H1 (cell line): ENCODE data around the gene DCDC1. TPM values are rescaled to one million over a fixed set of nuclear protein-coding genes. Genes with fewer than 3 reads are reported as not detected.

Experiments used
- CTCF ChIA-PET: fragments of 300-600 bp; sonication (Branson Sonifier 250); formaldehyde crosslinking; loops from one replicate; lab custom pipeline; 2021; ENCODE audit not compliant: partially characterized antibody; lab: Charles Lee
- POLR2A ChIA-PET: fragments of 300-600 bp; sonication (Branson Sonifier 250); formaldehyde crosslinking; loops from one replicate; lab custom pipeline; 2021; ENCODE audit warnings: inconsistent platforms; ENCODE audit not compliant: partially characterized antibody; lab: Charles Lee
- DNase-seq, 2 experiments: peaks; one replicate each; pipeline versions ENCODE4 v3.0.0 to v3.0.0-alpha.2; 2010 to 2022; ENCODE audit warnings: low spot score in 2 of 2, low read depth in 1 of 2, mixed read lengths in 1 of 2
- FAIRE-seq: peaks from 2 replicates; lab custom pipeline; 2011; peaks lifted over from hg19 to GRCh38; lab: Jason Lieb, UNC
- H2AFZ ChIP-seq: 2 replicates; pipeline ENCODE4 v1.8.1; 2012; ENCODE audit warnings: low read length, inconsistent platforms
- H2AK5ac ChIP-seq: 2 replicates; pipeline ENCODE4 v1.6.1; 2013; ENCODE audit warnings: low read depth, low read length
- H2BK120ac ChIP-seq: replicated peaks from 2 replicates; pipeline ENCODE3; 2013; ENCODE audit warnings: low read depth, low read length, inconsistent platforms
- H2BK12ac ChIP-seq: 2 replicates; pipeline ENCODE4 v1.6.1; 2013; ENCODE audit warnings: low read depth, low read length
- H2BK15ac ChIP-seq: 2 replicates; pipeline ENCODE4 v1.6.1; 2013; ENCODE audit warnings: low read length
- H2BK20ac ChIP-seq: 2 replicates; pipeline ENCODE4 v1.6.1; 2013; ENCODE audit warnings: low read length
- H2BK5ac ChIP-seq: 2 replicates; pipeline ENCODE4 v1.6.1; 2013; ENCODE audit warnings: low read depth, low read length
- H3K14ac ChIP-seq: 2 replicates; pipeline ENCODE4 v1.6.1; 2013; ENCODE audit warnings: inconsistent platforms; ENCODE audit not compliant: insufficient read length
- H3K18ac ChIP-seq: 2 replicates; pipeline ENCODE4 v1.6.1; 2013; ENCODE audit warnings: low read length; ENCODE audit errors: extremely low read depth
- H3K23ac ChIP-seq: 2 replicates; pipeline ENCODE4 v1.6.1; 2013; ENCODE audit warnings: inconsistent platforms; ENCODE audit not compliant: insufficient read length
- H3K23me2 ChIP-seq: 2 replicates; pipeline ENCODE4 v1.6.1; 2013; ENCODE audit warnings: low read depth, low read length
- H3K27ac ChIP-seq: 2 replicates; pipeline ENCODE4 v1.6.1; 2011; ENCODE audit warnings: low read depth, low read length, inconsistent platforms
- H3K27me3 ChIP-seq, 4 experiments: replicated peaks in 1 of 4; 1 replicate in 1 of 4; 2 replicates in 3 of 4; pipeline versions ENCODE4 v1.6.1 to v1.8.1; 2011 to 2013; ENCODE audit warnings: low read length in 3 of 4, mild to moderate bottlenecking in 3 of 4, inconsistent platforms in 2 of 4, mixed read lengths in 2 of 4, moderate library complexity in 1 of 4; ENCODE audit not compliant: control insufficient read depth in 3 of 4, insufficient read depth in 3 of 4; ENCODE audit errors: extremely low read depth in 1 of 4
- H3K36me3 ChIP-seq, 4 experiments: 2 replicates each; pipeline versions ENCODE4 v1.6.1 to v1.8.1; 2011 to 2013; ENCODE audit warnings: mild to moderate bottlenecking in 4 of 4, low read length in 3 of 4, moderate library complexity in 2 of 4, control low read depth in 1 of 4, inconsistent platforms in 1 of 4; ENCODE audit not compliant: insufficient read depth in 4 of 4, control insufficient read depth in 2 of 4
- H3K4ac ChIP-seq: replicated peaks from 2 replicates; pipeline ENCODE3; 2013; ENCODE audit warnings: low read length, low read depth, mixed read lengths, inconsistent platforms; ENCODE audit not compliant: insufficient read length
- H3K4me1 ChIP-seq, 4 experiments: replicated peaks in 1 of 4; 1 replicate in 1 of 4; 2 replicates in 3 of 4; pipeline versions ENCODE4 v1.6.1 to v1.8.1; 2011 to 2013; ENCODE audit warnings: low read length in 3 of 4, inconsistent platforms in 2 of 4, mixed read lengths in 1 of 4; ENCODE audit not compliant: insufficient read depth in 4 of 4, control insufficient read depth in 3 of 4
- H3K4me2 ChIP-seq, 2 experiments: 2 replicates each; pipeline versions ENCODE4 v1.6.1 to v1.8.1; 2011 to 2013; ENCODE audit warnings: low read depth in 2 of 2, low read length in 2 of 2, control low read depth in 1 of 2, inconsistent platforms in 1 of 2, mild to moderate bottlenecking in 1 of 2; ENCODE audit not compliant: insufficient read depth in 1 of 2
- H3K4me3 ChIP-seq, 4 experiments: fragments of 200-600, 300-600 bp in 1 of 4; sonication (generic), shearing (Covaris generic), sonication (Bioruptor Twin) in 1 of 4; 2 replicates each; pipeline versions ENCODE4 v1.5.1 to v1.8.1; 2011 to 2016; ENCODE audit warnings: low read length in 4 of 4, low read depth in 3 of 4, control low read depth in 2 of 4, inconsistent platforms in 2 of 4, mild to moderate bottlenecking in 2 of 4, mixed read lengths in 1 of 4, moderate library complexity in 1 of 4; ENCODE audit not compliant: insufficient read depth in 2 of 4; ENCODE audit errors: extremely low read depth in 1 of 4
- H3K56ac ChIP-seq: replicated peaks from 2 replicates; pipeline ENCODE3; 2013; ENCODE audit warnings: low read depth, mild to moderate bottlenecking, mixed read lengths, low read length, inconsistent platforms; ENCODE audit not compliant: insufficient read length
- H3K79me1 ChIP-seq: 2 replicates; pipeline ENCODE4 v1.6.1; 2013; ENCODE audit warnings: low read depth, low read length, control low read depth
- H3K79me2 ChIP-seq, 2 experiments: 2 replicates each; pipeline versions ENCODE4 v1.6.1 to v1.8.1; 2012 to 2013; ENCODE audit warnings: low read length in 2 of 2, mild to moderate bottlenecking in 2 of 2, inconsistent platforms in 1 of 2; ENCODE audit not compliant: insufficient read depth in 2 of 2, control insufficient read depth in 1 of 2
- H3K9ac ChIP-seq, 4 experiments: replicated peaks in 1 of 4; 1 replicate in 1 of 4; 2 replicates in 3 of 4; pipeline versions ENCODE4 v1.6.1 to v1.8.1; 2011 to 2013; ENCODE audit warnings: low read depth in 3 of 4, low read length in 3 of 4, control low read depth in 2 of 4, mild to moderate bottlenecking in 2 of 4, moderate library complexity in 2 of 4, inconsistent platforms in 1 of 4; ENCODE audit errors: extremely low read depth in 1 of 4
- H3K9me3 ChIP-seq, 2 experiments: 2 replicates each; pipeline versions ENCODE4 v1.6.1 to v1.8.1; 2012 to 2013; ENCODE audit warnings: mild to moderate bottlenecking in 2 of 2, moderate library complexity in 2 of 2, control low read depth in 1 of 2, inconsistent platforms in 1 of 2, low read depth in 1 of 2, low read length in 1 of 2, mixed read lengths in 1 of 2; ENCODE audit not compliant: insufficient read depth in 2 of 2
- H4K20me1 ChIP-seq, 2 experiments: replicated peaks in 1 of 2; 2 replicates each; pipeline versions ENCODE3 to v1.8.1; 2011 to 2013; ENCODE audit warnings: inconsistent platforms in 2 of 2, low read length in 2 of 2, mild to moderate bottlenecking in 1 of 2; ENCODE audit not compliant: insufficient read depth in 2 of 2, control insufficient read depth in 1 of 2
- H4K5ac ChIP-seq: 2 replicates; pipeline ENCODE4 v1.6.1; 2013; ENCODE audit warnings: low read length, low read depth, mixed read lengths, inconsistent platforms; ENCODE audit not compliant: insufficient read length
- H4K8ac ChIP-seq: 2 replicates; pipeline ENCODE4 v1.8.0; 2013; ENCODE audit warnings: mild to moderate bottlenecking, moderate library complexity, low read length, inconsistent platforms; ENCODE audit not compliant: insufficient read depth; ENCODE audit errors: extremely low read depth
- H4K91ac ChIP-seq: replicated peaks from 2 replicates; pipeline ENCODE3; 2013; ENCODE audit warnings: low read length, mixed read lengths, inconsistent platforms; ENCODE audit not compliant: insufficient read length
- BACH1 ChIP-seq: IDR thresholded peaks from 2 replicates; pipeline ENCODE4 v1.6.1; 2012; ENCODE audit warnings: low read length, improper control_type of control experiment
- CHD1 ChIP-seq: IDR thresholded peaks from 2 replicates; pipeline ENCODE4 v1.6.1; 2012; ENCODE audit warnings: low read depth, low read length, improper control_type of control experiment
- CTCF ChIP-seq, 3 experiments: IDR thresholded peaks; 1 replicate in 2 of 3; 2 replicates in 1 of 3; pipeline versions ENCODE4 v1.5.1 to v1.6.1; 2011; ENCODE audit warnings: low read length in 3 of 3, mild to moderate bottlenecking in 3 of 3, inconsistent platforms in 2 of 3, low read depth in 1 of 3, moderate library complexity in 1 of 3; ENCODE audit not compliant: insufficient read depth in 1 of 3; ENCODE audit errors: control extremely low read depth in 1 of 3
- GTF2F1 ChIP-seq: IDR thresholded peaks from 2 replicates; pipeline ENCODE4 v1.6.1; 2012; ENCODE audit warnings: low read depth, low read length, improper control_type of control experiment, borderline replicate concordance
- POLR2AphosphoS5 ChIP-seq: IDR thresholded peaks from 2 replicates; pipeline ENCODE4 v1.6.1; 2011; ENCODE audit warnings: low read depth, low read length
- RAD21 ChIP-seq, 2 experiments: IDR thresholded peaks in 1 of 2; conservative IDR thresholded peaks in 1 of 2; 2 replicates each; pipeline ENCODE4 v1.6.1; 2011; ENCODE audit warnings: low read depth in 2 of 2, low read length in 2 of 2, improper control_type of control experiment in 1 of 2, inconsistent platforms in 1 of 2, mild to moderate bottlenecking in 1 of 2, moderate library complexity in 1 of 2
- RBBP5 ChIP-seq: IDR thresholded peaks from 2 replicates; pipeline ENCODE4 v1.7.1; 2012; ENCODE audit warnings: low read depth, mild to moderate bottlenecking, inconsistent platforms, low read length, moderate library complexity, borderline replicate concordance
- SP1 ChIP-seq: IDR thresholded peaks from 2 replicates; pipeline ENCODE4 v1.6.1; 2011; ENCODE audit warnings: low read depth, low read length
- TAF1 ChIP-seq: IDR thresholded peaks from 2 replicates; pipeline ENCODE4 v1.6.1; 2011; ENCODE audit warnings: mild to moderate bottlenecking, low read depth, low read length
- WGBS, 2 experiments: shearing (Covaris generic) in 1 of 2; methylation state at CpG; one replicate each; pipeline versions ENCODE4 v1.1.6 to v1.1.7; 2013 to 2015; ENCODE audit warnings: low lambda C conversion rate in 2 of 2, mixed read lengths in 2 of 2, inconsistent platforms in 1 of 2, low coverage in 1 of 2, missing lambda C conversion rate in 1 of 2; ENCODE audit not compliant: insufficient replicate concordance in 2 of 2, insufficient coverage in 1 of 2, insufficient read length in 1 of 2; ENCODE audit errors: extremely low coverage in 1 of 2, missing lambda C conversion rate in 1 of 2; 5-methylcytosine and 5-hydroxymethylcytosine counted together
- polyA plus RNA-seq, 7 experiments: library from polyadenylated mRNA; depleted of rRNA in 3 of 7; stranded (reverse) in 5 of 7; unstranded in 2 of 7; fragments of >200 nt in 5 of 7; fragments of 200-250 nt in 2 of 7; gene quantifications; 1 replicate in 5 of 7; 2 replicates in 1 of 7; 4 replicates in 1 of 7; pipeline versions ENCODE4 v1.2.1 to v1.2.3, GENCODE V29; 2011 to 2013; ENCODE audit warnings: missing spikeins in 2 of 7, mixed read lengths in 2 of 7
- total RNA-seq: library from RNA; stranded (reverse); fragmentation: NEBNext Ultra II Directional; extraction: Animal tissue kit (Norgen Biotek cat#: 25700); gene quantifications from 2 replicates; pipeline ENCODE4 v1.2.1, GENCODE V29; 2021

Gene DCDC1
- total and polyA plus RNA-seq, 2 of the 8 experiments (the other 6 are each of a cell fraction or from before 2014, with no cell fraction given), result 0.15 to 0.56 TPM

- no peaks in the 10 kb centered on the region for H3K36me3 ChIP-seq
- DNase-seq (no peak), FAIRE-seq (peak; percentile 79)
- 89% methylated on average over 5 of the region's 5 CpGs; no CpG with 5 or more reads in 1 of the 2 experiments for WGBS, 2 experiments
- no peak overlapping the region for H3K4me2 ChIP-seq
- H2BK15ac ChIP-seq, result no peak overlapping the region
- H3K79me1 ChIP-seq, result no peaks in the 10 kb centered on the region
- CTCF ChIA-PET, result interaction anchor here (0.6 to 1.6 kb wide), 19 partner anchors 9 to 838 kb away, joined by 3 to 15 read pairs (median 3); partner anchors contain the start of gene ARL14EP
- H3K23me2 ChIP-seq, result no peaks in the 10 kb centered on the region
- no peak overlapping the region for H3K14ac ChIP-seq
- no peaks in the 10 kb centered on the region for H3K27me3 ChIP-seq
- no peaks in the 10 kb centered on the region for H3K9me3 ChIP-seq
- H2BK20ac ChIP-seq, result no peak overlapping the region
- H4K91ac ChIP-seq, result no peak overlapping the region
- H3K23ac ChIP-seq, result no peak overlapping the region
- H3K79me2 ChIP-seq, result no peaks in the 10 kb centered on the region
- no peak overlapping the region for H4K5ac ChIP-seq
- no peaks in the 10 kb centered on the region; a peak in 1 of 7 replicates for H3K4me1 ChIP-seq
- no peak overlapping the region for H3K9ac ChIP-seq
- no peak overlapping the region; the same call in 1 of the 2 replicates for H4K8ac ChIP-seq
- H3K4ac ChIP-seq, result no peak overlapping the region
- H3K18ac ChIP-seq, result no peak overlapping the region
- peak overlapping the region; percentile 35; the same call in 1 of the 2 replicates for H2AFZ ChIP-seq
- no peak overlapping the region for H2BK12ac ChIP-seq
- POLR2A ChIA-PET, result no interaction called here
- no peak overlapping the region for H2AK5ac ChIP-seq
- no peak overlapping the region for H2BK5ac ChIP-seq
- H4K20me1 ChIP-seq, result no peaks in the 10 kb centered on the region
- H3K27ac ChIP-seq, result no peak overlapping the region
- no peak overlapping the region for H3K56ac ChIP-seq
- H2BK120ac ChIP-seq, result no peak overlapping the region
- H3K4me3 ChIP-seq, result no peak overlapping the region
- no peak for TF ChIP-seq BACH1
- TF ChIP-seq RBBP5, result no peak
- no peak for TF ChIP-seq POLR2AphosphoS5
- TF ChIP-seq CTCF (IDR thresholded peaks at IDR 0.05; ENCODE audit: control extremely low read depth in 1 of 3, insufficient read depth in 1 of 3, low read depth in 1 of 3, low read length in 3 of 3), result peak in 2 of 3 experiments; percentile 41 to 47; a peak in 2 of 4 replicates
- TF ChIP-seq RAD21 (IDR thresholded peaks at IDR 0.05 in 1 of 2, conservative IDR thresholded peaks at IDR 0.05 in 1 of 2; ENCODE audit: low read depth in 2 of 2, low read length in 2 of 2), result 0 out of 4 replicates have a peak, but pooled peaks of 1 of the 2 experiments have one; percentile 12
- TF ChIP-seq TAF1, result no peak
- no peak for TF ChIP-seq SP1
- no peak for TF ChIP-seq GTF2F1
- no peak for TF ChIP-seq CHD1
Observed at GRCh38 chr11:31160504-31161422, 208.8 kb downstream of the DCDC1 start.
